SIG-M5 treated with dmso at 0.1 percent for 504 hours (cell line): ENCODE data around the gene DISP1.
A peak's percentile ranks its signal among the peaks of the same experiment; 100 is the strongest.
"Not testable (repeated sequence)": the region's sequence is repeated elsewhere in the genome, so short reads cannot be mapped to it uniquely, and the experiment has no call there.

Source experiments
- DNase-seq: peaks from one replicate; lab custom pipeline; 2025; ENCODE audit not compliant: unreplicated experiment; lab: John Stamatoyannopoulos, UW

The DISP1 gene

GRCh38 chr1:222845763-222846162 lies 30.9 kb downstream of the DISP1 start:
- no peak for DNase-seq

- DNase-seq, result not testable (repeated sequence)
Observed at GRCh38 chr1:222850550-222850949, 35.7 kb downstream of the DISP1 start.

GRCh38 chr1:222852326-222852725 lies 37.5 kb downstream of the DISP1 start:
- DNase-seq, result no peak

- DNase-seq, result peak; percentile 35
Observed at GRCh38 chr1:222861062-222861461, 46.2 kb downstream of the DISP1 start.
